Astrocyte of the cerebellum (primary cell): Measurements from ENCODE around the gene CNR2.

Experiments
- DNase-seq: peaks from one replicate; pipeline ENCODE4 v3.0.0-alpha.2; 2011; ENCODE audit warnings: low read depth
- H3K4me3 ChIP-seq: 2 replicates; pipeline ENCODE4 v1.5.1; 2011; ENCODE audit warnings: mild to moderate bottlenecking, low read depth, low read length, moderate library complexity
- CTCF ChIP-seq: IDR thresholded peaks from 2 replicates; pipeline ENCODE4 v1.5.1; 2012; ENCODE audit warnings: low read length, low read depth, moderate library complexity, mild to moderate bottlenecking; ENCODE audit errors: missing control alignments
- in situ Hi-C: cut with HindIII; loops from 2 replicates; pipeline ENCODE4 v1.10.0; 2017; ENCODE audit warnings: low sequenced_read_pairs

CNR2 gene

GRCh38 chr1:23916209-23917131 lies 3.3 kb upstream of the CNR2 start:
- in situ Hi-C loops: no loop called here
- TF ChIP-seq CTCF: peak; percentile 63
- DNase-seq: peak; percentile 22
- no peak overlapping the region for H3K4me3 ChIP-seq

DNA sequence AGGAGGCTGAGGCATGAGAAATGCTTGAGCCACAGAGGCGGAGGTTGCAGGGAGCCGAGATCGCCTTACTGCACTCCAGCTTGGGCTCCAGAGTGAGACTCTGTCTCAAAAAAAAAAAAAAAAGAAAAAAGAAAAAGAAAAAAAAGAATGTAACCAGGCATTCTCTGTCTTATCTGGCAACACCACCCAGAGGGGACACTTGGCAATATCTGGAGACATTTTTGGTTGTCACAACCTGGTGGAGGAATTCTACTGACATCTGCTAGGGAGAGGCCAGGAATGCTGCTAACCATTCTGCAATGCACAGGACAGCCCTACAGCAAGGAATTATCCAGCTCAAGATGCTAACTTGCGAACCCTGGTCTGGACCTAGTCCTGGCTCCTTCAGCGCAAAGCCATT lies 2.3 kb upstream of the CNR2 start:
- no peak for DNase-seq

DNA sequence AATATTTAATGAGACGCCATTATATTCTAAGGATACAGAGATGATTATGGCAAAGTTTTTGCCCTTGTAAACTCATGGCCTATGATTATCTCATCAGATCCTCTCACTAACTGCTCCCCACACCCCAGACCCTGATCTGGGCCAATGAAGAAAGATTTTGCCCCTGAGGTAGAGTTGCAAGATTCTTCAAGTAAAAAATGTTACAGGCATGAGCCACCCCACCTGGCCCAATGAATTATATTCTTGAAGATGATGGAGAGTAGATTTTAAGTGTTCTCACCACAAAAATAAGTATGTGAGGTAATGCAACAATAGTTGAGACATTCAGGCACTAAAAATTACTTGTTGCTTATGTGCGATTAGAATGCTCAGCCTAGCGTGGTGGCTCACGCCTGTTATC lies 1.8 kb upstream of the CNR2 start:
- H3K4me3 ChIP-seq: no peak overlapping the region
- DNase-seq: no peak
- in situ Hi-C loops: no loop called here
- no peak for TF ChIP-seq CTCF

More for the DNA sequence above, 2.3 kb upstream of the CNR2 start:
- no peak overlapping the region for H3K4me3 ChIP-seq
- TF ChIP-seq CTCF: no peak
- in situ Hi-C loops: no loop called here

DNA sequence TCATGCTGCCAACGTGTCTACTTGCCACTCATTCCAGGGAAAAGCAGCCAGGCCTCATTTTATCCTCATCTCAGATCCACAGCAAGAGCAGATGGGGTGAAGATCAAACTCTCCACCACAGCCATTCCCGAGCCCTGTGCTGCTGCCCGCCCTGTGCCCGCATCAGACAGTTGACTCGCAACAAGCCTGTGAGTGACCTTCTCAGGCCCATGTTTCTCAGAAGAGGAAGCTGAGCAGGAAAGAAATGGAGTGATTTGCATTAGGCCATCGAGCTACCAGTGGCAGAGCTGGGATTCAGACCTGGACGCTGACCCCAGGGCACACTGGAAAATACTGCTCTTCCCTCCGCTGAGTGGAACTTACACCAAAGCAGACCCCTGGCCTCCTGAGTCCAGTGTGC lies 1.2 kb downstream of the CNR2 start:
- DNase-seq: no peak
- no peak overlapping the region for H3K4me3 ChIP-seq
- in situ Hi-C loops: no loop called here
- TF ChIP-seq CTCF: no peak

DNA sequence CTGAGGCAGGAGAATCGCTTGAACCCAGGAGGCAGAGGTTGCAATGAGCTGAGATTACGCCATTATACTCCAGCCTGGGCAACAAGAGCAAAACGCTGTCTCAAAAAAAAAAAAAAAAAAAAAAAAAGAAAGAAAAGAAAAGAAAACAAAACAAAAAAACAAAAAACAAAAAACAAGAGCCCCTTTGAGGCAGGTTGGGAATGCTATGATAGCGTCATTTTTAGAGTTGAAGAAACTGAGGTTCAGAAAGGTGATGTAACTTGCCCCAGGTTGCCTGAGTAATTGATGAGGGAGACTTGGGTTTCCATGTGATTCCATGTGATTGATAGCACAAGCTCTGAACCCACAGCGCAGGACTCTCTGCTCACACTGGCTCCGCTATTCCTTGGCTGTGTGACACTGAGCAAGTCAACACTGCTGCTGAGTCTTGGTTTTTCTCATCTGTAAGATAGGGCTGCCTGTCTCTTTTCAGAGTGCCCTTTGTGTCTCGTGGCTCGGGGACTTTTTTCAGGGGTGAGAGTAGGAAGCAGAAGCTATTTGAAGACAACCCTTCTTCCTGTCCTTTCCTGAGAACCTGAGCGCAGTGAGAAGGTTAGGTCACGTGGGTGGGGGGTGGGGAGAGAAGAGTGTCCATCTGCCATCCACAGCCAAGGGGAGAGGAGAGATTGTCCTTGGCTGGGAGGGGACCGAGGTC lies 2.5 kb downstream of the CNR2 start:
- in situ Hi-C loops: no loop called here
- no peak for TF ChIP-seq CTCF
- no peak for DNase-seq
- H3K4me3 ChIP-seq: no peak overlapping the region

DNA sequence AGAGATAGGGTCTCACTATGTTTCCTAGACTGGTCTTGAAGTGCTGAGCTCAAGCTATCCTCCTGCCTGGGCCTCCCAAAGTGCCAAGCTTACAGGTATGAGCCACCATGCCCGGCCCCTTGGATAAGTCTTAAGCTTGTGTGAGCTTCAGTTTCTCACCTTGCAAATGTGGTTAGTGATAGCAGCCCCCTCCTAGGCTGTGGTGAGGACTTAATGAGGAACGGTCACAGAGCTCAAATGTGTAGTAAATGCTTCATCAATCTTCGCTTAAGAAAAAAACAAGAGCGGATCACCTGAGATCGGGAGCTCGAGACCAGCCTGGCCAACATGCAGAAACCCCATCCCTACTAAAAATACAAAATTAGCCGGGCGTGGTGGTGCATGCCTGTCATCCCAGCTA lies 3.0 kb downstream of the CNR2 start:
- in situ Hi-C loops: no loop called here
- no peak overlapping the region for H3K4me3 ChIP-seq
- TF ChIP-seq CTCF: no peak
- DNase-seq: no peak
